Measurements from ENCODE around the gene FLNA. TPM values are rescaled to one million over a fixed set of nuclear protein-coding genes. Genes with fewer than 3 reads are reported as not detected.
A peak's percentile ranks its signal among the peaks of the same experiment; 100 is the strongest.

The FLNA gene
- total and polyA plus RNA-seq, 9 of the 15 experiments (the other 6 are each of a cell fraction or from before 2014, with no cell fraction given): 6.2 to 735 (median 135) TPM

GRCh38 chrX:154396973-154397887 is 22.8 kb upstream of the FLNA start:
- DNase-seq (ENCODE audit: extremely low read depth in 1 of 4, low spot score in 3 of 4) (peak; percentile 61 to 81 (median 66)), ATAC-seq (peak; percentile 73), FAIRE-seq (no peak)
- intact Hi-C loops (cut with micrococcal nuclease): loop anchor here (5.0 kb wide), 1 partner anchor 90 kb away; the partner anchor contains the start of gene UBL4A
- ChIA-PET POLR2A (interaction anchor here (0.6 to 6.0 kb wide), 27 partner anchors 13 to 149 kb away, joined by 3 to 85 read pairs (median 5); partner anchors contain the start of genes ATP6AP1, DNASE1L1, EMD and FAM50A), CTCF (ENCODE audit: low intra/inter-chr PET ratio) (no interaction called here)
- Histone ChIP-seq H3K36me3 (ENCODE audit: control insufficient read depth, insufficient read depth, low read length) (peaks cover 35% of the 10 kb centered on the region), H3K4me3 (peak overlapping the region; percentile 76), H3K27me3 (ENCODE audit: control insufficient read depth in 2 of 2, insufficient read depth in 2 of 2, low read length in 2 of 2) (no peaks in the 10 kb centered on the region), H3K79me2 (ENCODE audit: control insufficient read depth, insufficient read depth, low read length) (peaks cover 42% of the 10 kb centered on the region), H3K4me1 (replicated peaks in 1 of 2; ENCODE audit: control insufficient read depth in 2 of 2, insufficient read depth in 2 of 2, low read length in 2 of 2) (peaks cover 5 to 12% of the 10 kb centered on the region in 2 experiments; a peak in 3 of 5 replicates), H2AFZ (ENCODE audit: low read depth, low read length) (peak overlapping the region; percentile 85), H3K4me2 (ENCODE audit: insufficient read depth, low read length) (peak overlapping the region; percentile 95), H3K9ac (ENCODE audit: insufficient read depth in 1 of 2, low read depth in 2 of 2, low read length in 2 of 2) (peak overlapping the region; percentile 95 to 98), H3K9me3 (replicated peaks; ENCODE audit: control insufficient read depth, insufficient read depth, low read depth, low read length) (no peaks in the 10 kb centered on the region; the same call in 1 of the 2 replicates), H3K9me1 (ENCODE audit: control insufficient read depth, insufficient read depth, low read length) (no peaks in the 10 kb centered on the region), H4K20me1 (replicated peaks; ENCODE audit: control insufficient read depth, insufficient read depth, low read length) (peaks cover 13% of the 10 kb centered on the region), H3K27ac (ENCODE audit: extremely low read depth, low read depth, low read length) (peak overlapping the region; percentile 97)
- TSS peak; percentile 77 for BruUV-seq (replicated peaks)
- WGBS (ENCODE audit: insufficient coverage, low coverage, missing lambda C conversion rate): under 1% methylated on average over 32 of the region's 53 CpGs
- in situ Hi-C loops (cut with MboI): no loop called here
- TF ChIP-seq ELF2 (CRISPR knock-in tag; IDR thresholded peaks at IDR 0.05): no peak
- TF ChIP-seq ZNF277 (CRISPR knock-in tag; IDR thresholded peaks at IDR 0.05; ENCODE audit: borderline replicate concordance): no peak
- TF ChIP-seq ZBED1 (IDR thresholded peaks at IDR 0.05): no peak
- peak in 1 of 2 experiments; percentile 34; a peak in 1 of 4 replicates for TF ChIP-seq FOXK2 (conservative IDR thresholded peaks at IDR 0.05 in 1 of 2, IDR thresholded peaks at IDR 0.05 in 1 of 2; ENCODE audit: low read depth in 2 of 2)
- TF ChIP-seq TOE1 (IDR thresholded peaks at IDR 0.05; ENCODE audit: borderline replicate concordance): no peak
- 0 out of 2 replicates have a peak, but pooled peaks have one; percentile 35 for TF ChIP-seq TOE1 (CRISPR knock-in tag; IDR thresholded peaks at IDR 0.05; ENCODE audit: borderline replicate concordance, low read depth)
- TF ChIP-seq HNRNPL (IDR thresholded peaks at IDR 0.05; ENCODE audit: low read depth, low read length): peak; percentile 12
- TF ChIP-seq JUND (IDR thresholded peaks at IDR 0.05; ENCODE audit: borderline replicate concordance, low read depth, low read length): 0 out of 2 replicates have a peak, but pooled peaks have one; percentile 7
- no peak; the same call in 2 of the 3 replicates for TF ChIP-seq JUND (tag; IDR thresholded peaks at IDR 0.05; ENCODE audit: borderline replicate concordance, low read depth, low read length)
- peak; percentile 61 for TF ChIP-seq FIP1L1 (IDR thresholded peaks at IDR 0.05; ENCODE audit: low read depth, low read length, poor library complexity, severe bottlenecking)
- peak in 1 of 2 experiments; percentile 58; a peak in 2 of 4 replicates for TF ChIP-seq SIN3A (IDR thresholded peaks at IDR 0.05; ENCODE audit: borderline replicate concordance in 2 of 2, control insufficient read depth in 1 of 2, low read depth in 2 of 2, low read length in 2 of 2)
- TF ChIP-seq HDAC1 (IDR thresholded peaks at IDR 0.05): peak in 1 of 2 experiments; percentile 41; a peak in 2 of 4 replicates
- peak; percentile 78 for TF ChIP-seq EGR1 (conservative IDR thresholded peaks at IDR 0.05)
- TF ChIP-seq BRD4 (IDR thresholded peaks at IDR 0.05): peak; percentile 86; the same call in 1 of the 2 replicates
- no peak for TF ChIP-seq SMAD3 (CRISPR knock-in tag; conservative IDR thresholded peaks at IDR 0.05)
- no peak for TF ChIP-seq EP400 (IDR thresholded peaks at IDR 0.05)
- TF ChIP-seq CTBP1 (IDR thresholded peaks at IDR 0.05; ENCODE audit: borderline replicate concordance): peak; percentile 14; the same call in 1 of the 2 replicates
- TF ChIP-seq HIVEP1 (CRISPR knock-in tag; IDR thresholded peaks at IDR 0.05): no peak
- TF ChIP-seq ZNF12 (CRISPR knock-in tag; IDR thresholded peaks at IDR 0.05): peak; percentile 88
- TF ChIP-seq HES1 (IDR thresholded peaks at IDR 0.05; ENCODE audit: low read depth): no peak
